LNCAP (cell line): ENCODE measurements around the gene ACTN2.

ENCODE experiments used
- CTCF ChIP-seq: fragments of 450-650 bp; IDR thresholded peaks from 2 replicates; pipeline ENCODE4 v1.5.1; 2017; ENCODE audit warnings: mild to moderate bottlenecking

Gene ACTN2

GRCh38 chr1:236727521-236727920 lies 41.2 kb downstream of the ACTN2 start:
- TF ChIP-seq CTCF: no peak

GRCh38 chr1:236728752-236729151 lies 42.5 kb downstream of the ACTN2 start:
- TF ChIP-seq CTCF: no peak

GRCh38 chr1:236733653-236734052 lies 47.4 kb downstream of the ACTN2 start:
- TF ChIP-seq CTCF: no peak

GRCh38 chr1:236734141-236734765 lies 48.0 kb downstream of the ACTN2 start:
- no peak for TF ChIP-seq CTCF

GRCh38 chr1:236736761-236737160 lies 50.5 kb downstream of the ACTN2 start:
- TF ChIP-seq CTCF: no peak

- no peak for TF ChIP-seq CTCF
Observed at GRCh38 chr1:236741753-236742152, 55.5 kb downstream of the ACTN2 start.

GRCh38 chr1:236742421-236743160 lies 56.3 kb downstream of the ACTN2 start:
- no peak for TF ChIP-seq CTCF
